C4-2B (cell line): Measurements from ENCODE around the gene IFT74.

Source experiments
- ZFX ChIP-seq: fragments of 450-650 bp; IDR thresholded peaks from 2 replicates; pipeline ENCODE4 v1.6.1; 2017
- TF ChIP-seq, protein P1 (sequence below): fragments of 450-650 bp; conservative IDR thresholded peaks from 2 replicates; pipeline ENCODE4 v1.5.1; 2017; ENCODE audit warnings: mild to moderate bottlenecking

DNA sequence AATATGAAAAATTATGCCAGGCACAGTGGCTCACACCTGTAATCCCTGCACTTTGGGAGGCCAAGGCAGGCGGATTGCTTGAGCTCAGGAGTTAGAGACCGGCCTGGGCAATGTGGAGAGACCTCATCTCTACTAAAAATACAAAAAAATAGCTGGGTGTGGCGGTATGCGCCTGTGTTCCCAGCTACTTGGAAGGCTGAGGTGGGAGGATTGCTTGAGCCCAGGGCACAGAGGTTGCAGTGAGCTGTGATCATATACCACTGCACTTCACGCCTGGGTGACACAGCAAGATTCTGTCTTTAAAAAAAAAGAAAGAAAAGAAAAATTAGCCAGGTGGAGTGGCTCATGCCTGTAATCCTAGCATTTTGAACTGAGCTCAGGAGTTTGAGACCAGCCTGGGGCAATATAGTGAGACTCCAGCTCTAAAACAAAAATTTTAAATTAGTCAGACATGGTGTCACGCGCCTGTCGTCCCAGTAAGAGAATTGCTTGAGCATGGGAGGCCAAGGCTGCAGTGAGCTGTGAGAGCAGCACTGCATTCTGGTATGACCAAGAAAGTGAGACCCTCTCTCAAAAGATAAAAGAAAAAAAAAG lies 27.2 kb upstream of the IFT74 start:
- TF ChIP-seq, protein P1, sequence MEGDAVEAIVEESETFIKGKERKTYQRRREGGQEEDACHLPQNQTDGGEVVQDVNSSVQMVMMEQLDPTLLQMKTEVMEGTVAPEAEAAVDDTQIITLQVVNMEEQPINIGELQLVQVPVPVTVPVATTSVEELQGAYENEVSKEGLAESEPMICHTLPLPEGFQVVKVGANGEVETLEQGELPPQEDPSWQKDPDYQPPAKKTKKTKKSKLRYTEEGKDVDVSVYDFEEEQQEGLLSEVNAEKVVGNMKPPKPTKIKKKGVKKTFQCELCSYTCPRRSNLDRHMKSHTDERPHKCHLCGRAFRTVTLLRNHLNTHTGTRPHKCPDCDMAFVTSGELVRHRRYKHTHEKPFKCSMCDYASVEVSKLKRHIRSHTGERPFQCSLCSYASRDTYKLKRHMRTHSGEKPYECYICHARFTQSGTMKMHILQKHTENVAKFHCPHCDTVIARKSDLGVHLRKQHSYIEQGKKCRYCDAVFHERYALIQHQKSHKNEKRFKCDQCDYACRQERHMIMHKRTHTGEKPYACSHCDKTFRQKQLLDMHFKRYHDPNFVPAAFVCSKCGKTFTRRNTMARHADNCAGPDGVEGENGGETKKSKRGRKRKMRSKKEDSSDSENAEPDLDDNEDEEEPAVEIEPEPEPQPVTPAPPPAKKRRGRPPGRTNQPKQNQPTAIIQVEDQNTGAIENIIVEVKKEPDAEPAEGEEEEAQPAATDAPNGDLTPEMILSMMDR, result no peak
- no peak for TF ChIP-seq ZFX
